CD4-positive, alpha-beta T cell treated with Interleukin-2 at 100 ng/mL for 4 hours (primary cell): Measurements from ENCODE around the gene ANO2.

Experiments used
- DNase-seq: peaks from one replicate; pipeline ENCODE4 v3.0.0-alpha.2; 2020; ENCODE audit warnings: low spot score

ANO2 gene

DNA sequence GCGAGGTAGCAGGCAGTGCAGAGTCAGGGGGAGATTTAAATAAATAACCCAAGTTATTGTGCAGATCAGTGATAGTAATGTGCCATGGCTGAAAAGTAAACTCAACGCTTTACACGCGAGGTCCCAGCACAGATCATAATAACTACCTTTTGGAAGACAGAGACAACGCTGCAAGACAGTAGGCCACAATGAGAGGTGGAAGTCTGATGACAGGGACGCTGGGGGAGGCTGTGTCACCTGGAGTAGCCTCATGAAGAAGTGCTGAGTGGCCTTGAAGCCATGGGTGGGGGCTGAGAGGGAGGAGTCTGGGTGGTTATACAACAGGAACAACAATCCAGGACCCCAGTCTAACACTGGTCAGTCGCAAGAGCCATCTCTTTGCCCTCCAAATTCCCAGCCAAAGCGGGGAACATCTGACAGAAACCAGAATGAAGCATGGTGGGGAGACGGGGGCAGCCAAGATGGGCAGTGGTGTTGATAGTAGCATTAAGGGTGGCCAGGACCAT is 28.2 kb downstream of the ANO2 start:
- DNase-seq: no peak

DNA sequence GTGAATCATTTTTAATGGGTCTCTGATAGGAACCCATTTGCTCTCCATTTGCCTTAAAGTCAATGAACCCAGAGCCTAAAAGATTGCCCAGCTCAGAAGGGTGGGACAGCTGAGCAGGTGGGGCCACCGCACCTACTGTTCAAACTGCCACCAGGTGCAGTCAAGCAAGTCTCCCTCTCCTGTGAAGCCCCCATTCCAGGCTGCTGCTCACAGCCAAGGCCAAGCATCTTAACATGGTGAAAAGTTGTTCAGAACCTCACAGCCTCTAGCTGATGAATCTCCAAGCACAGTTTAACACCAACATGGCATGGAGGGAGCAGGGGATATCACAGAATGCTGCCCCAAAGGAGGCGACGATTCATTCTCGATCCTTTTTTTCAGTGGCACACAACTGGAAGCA is 29.5 kb downstream of the ANO2 start:
- DNase-seq: no peak

DNA sequence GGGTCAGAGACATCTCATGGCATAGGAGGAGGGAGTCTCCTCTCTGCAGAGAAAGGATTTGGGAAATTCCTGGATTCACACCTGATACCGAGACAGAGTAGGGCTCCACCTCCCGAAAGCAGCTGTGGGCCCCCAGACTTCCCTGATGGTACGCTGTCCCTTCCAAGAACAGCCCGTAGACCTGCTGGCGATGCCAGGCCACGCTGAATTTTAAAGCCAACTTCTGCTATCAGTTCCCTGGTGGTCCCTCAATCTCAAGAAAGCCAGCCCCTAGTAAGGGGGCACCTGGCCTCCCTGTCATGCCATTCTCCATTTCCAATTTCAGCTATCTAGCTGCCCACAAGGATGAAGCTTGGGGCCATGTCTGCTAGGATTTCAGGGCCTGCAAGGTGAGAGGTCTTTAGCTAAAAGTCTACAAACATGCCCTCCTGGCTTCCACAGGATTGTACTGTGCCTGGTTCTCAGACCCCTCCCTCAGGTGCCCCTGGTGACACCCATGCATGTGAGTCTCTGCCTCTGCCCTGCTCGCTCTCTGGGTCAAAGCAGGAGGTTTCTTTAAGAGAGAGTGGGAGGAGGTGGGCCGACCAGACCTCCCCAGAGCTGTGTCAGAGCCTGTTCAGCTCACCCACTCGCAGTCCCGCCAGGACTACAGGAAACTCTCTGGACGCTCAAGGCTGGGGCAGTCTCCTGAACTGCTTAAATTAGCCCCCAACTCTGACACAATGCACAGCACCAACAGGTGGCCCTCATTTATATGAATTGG is 30.5 kb downstream of the ANO2 start:
- DNase-seq: no peak

DNA sequence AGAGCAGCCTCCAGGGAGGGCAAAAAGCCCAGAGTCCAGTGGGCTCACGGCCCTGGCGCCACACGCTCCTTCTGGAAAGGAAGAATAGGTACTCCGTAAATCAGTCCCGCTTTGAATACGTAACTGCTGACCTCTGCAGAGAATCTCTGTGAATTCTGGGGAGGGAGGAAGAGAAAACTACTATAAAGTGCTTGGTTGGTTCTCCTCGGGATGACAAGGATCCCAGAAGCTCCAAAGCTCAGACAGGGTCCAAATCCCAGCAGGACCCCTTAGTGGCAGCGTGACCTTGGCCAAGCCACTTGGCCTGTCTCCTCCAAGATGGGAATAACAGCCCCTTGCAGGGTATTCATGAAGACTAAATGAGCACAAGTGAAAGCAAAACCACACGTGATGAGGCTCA is 31.7 kb downstream of the ANO2 start:
- no peak for DNase-seq

DNA sequence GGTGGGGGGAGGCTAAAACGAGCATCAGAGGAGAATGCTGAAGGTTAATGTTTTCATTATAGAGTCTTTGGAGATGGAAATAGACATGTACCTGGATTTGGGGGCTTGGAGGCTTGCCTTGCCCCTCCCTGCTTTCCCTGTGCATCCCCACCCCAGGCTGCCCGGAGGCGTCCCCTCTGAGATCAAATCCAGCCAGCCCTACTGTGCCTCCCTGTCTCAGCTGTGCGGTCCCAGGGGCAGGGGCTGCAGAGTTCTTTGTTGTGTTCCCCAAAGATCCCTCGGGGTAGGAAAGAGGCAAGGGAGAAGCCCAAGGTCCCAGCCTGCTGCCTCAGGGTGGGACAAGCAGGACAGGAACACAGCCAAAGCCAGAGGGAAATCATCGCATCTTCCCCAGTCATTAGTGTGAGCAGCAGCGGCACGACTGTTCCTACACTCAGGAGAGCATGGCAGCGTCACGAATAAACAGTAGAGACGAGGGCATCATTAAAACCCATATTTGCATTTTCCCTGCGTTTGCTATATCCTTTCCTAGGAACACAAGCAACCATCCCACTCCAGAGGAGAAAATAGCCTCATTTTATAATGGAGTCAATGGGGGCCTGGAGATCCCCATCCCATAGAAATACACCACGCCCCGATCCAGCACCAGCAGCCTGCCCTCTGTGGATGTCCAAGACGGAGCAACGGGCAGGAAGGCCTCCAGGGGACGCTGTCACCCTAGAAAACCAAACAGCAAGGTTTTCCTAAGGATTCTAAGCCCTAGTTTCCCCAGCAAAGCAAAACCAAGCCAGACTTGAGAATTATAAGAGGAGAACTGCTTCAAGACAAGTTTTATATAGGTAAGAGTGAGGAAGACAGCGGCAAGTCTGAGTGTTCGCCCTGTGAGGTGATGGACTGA is 32.4 kb downstream of the ANO2 start:
- DNase-seq: no peak

DNA sequence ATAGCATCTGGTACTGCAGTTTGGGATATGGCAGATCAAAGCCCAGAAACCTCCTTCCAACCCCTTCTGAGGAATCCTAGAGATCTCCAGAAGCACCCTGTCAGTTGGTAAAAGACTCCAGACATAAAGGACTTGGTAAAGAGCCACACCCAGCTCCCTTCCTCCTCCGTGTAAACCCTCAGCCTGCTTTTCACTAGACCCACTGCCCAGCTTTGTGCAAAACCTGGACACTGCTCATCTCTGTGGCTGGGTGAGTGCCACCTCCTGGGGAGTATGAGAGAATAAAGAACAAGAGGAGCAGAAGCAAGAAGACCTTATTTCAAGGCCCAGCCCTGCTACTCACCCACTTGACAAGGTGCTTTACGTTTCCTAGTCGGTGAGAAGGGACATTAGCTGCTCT is 33.0 kb downstream of the ANO2 start:
- no peak for DNase-seq

DNA sequence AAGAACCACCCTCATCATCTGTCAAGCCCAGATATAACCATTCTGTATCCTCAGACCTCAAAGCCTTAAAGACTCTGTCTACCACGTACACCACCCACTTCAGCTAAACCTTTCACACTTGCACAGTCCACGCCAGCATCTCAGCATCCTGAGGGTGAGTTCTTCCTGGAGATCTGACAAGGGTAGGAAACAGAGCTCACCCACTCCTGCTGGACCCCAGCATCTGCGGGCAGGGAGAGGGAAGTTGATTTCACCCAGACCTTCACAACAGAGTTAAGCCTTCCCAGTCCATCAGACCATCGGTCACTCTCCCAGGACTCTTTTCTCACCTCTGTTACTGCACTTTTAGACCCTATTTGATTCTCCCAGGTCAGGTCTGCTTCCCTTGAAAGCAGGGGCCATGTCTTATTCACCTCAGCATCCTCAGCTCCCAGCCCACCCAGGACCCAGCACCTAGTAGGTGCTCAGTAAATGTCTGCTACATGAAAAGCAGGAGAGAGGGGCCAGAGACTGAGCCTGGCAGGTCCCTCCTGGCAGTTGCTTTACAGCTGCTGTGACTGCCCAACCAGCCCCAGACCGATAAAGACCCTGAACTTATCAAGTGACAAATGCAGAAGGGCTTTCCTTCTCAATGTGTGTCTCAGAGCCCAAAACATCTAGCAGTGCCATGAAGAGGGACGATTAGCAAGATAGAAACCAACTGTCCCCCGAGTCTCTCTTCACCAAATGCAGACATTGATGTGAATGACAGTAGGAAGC is 34.1 kb downstream of the ANO2 start:
- no peak for DNase-seq

DNA sequence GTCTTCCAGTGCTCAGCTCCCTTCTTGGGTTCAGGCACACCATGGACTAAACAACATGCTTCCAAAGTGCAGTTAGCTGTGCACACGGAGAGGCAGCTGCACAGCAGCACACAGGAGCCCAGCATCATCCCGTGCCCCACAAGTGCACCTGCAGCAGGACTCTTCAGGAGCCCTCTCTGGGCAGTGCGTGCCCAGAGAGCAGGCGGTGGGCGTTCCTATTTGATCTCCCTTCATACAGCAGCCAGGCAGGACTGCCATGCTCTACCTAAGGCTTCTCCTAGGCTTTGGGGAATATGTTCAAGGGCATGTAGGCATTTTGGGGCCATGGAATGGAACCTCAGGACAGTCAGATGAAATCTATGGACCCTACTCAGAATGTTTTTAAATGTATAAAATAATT is 35.5 kb downstream of the ANO2 start:
- DNase-seq: no peak

DNA sequence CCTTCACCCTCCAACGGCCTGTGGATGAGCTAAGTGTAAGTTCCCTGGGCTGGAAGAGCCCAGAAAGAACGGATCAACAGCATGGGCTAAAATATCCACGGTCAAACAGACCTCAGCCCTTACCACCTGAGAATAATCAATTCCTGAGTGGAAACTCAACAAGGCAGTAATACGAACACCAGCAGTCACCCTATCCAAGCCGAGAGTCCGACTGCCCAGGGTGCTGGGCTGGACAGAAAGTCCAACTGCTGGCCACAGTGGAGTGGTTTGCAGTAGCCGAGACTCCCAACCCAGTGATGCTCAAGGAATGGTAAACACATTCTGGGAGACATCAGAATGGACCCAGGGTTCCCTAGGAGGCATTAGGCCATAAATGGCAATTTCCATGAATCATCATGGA is 36.8 kb downstream of the ANO2 start:
- no peak for DNase-seq

DNA sequence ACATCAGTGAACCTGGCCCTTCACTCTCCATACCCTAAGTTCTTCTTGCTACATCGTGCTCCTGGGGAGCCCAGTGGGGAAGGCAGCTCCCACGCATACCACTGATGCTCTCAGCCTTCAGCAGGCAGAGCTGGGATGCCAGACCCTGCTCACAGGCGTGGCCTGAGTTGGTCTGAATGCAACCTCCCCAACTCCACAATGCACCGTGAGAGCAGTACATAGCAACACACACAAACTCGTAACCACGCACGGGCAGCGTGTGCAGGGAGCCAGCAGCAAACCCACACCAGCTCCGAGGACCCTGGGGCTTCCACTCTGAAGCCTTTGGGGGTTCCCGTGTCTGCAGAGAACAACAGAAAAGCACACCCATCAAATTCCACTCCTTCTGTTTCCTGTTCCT is 37.3 kb downstream of the ANO2 start:
- no peak for DNase-seq

DNA sequence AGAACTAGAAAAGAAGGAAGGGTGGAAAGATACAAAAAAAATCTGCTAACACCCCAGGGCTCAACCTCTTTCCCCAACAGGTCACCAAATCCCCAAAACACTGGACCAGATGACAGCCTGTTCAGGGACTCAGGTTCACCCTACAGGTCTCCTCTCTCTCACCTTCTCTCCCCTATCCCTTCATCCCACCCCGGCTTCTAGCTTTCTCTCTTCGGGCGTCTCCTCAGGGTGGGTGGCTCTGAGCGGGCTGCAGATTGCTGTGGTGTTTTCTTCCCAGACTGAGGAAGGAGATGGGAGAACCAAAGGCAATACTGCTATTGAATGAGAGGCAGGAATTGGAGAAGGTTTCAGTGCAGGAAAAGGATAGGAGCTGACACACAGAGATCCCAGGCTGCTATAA is 39.3 kb downstream of the ANO2 start:
- DNase-seq: no peak

DNA sequence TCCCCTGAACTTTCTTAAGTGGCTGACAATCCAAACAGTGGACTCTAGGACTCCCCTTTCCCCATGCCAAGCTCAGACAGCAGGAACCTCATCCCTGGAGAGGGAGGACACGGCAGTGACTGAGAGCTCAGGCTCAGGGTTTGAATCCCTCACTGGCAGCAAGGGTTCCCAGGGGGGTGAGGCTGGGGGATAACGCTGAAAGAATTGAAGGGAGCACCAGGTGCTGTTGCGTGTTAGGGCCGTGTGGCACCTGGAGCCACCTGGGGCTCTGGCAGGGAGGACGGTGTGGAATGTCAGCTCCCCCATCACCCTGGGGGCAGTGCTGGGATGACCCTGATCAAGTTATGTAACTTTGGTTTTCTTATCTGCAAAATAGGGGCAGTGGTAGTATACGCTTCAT is 40.1 kb downstream of the ANO2 start:
- no peak for DNase-seq

DNA sequence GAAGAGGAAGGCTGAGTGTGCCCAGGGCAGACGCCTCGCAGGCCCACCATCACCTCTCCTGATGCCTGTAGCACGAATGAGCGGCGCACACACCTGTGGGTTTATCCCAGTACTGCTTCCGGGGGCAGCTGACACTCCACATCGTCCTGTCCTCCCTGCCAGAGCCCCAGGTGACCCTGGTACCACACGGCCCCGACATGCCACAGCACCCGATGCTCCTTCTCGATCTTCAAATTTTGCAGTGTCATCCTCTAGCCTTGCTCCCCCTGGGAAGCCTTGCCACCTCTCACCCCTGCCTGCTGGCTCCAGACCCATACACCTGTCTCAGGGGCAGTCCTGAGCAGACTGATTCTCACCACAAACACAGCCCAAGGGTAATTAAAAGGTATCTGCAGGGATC is 40.6 kb downstream of the ANO2 start:
- DNase-seq: no peak

DNA sequence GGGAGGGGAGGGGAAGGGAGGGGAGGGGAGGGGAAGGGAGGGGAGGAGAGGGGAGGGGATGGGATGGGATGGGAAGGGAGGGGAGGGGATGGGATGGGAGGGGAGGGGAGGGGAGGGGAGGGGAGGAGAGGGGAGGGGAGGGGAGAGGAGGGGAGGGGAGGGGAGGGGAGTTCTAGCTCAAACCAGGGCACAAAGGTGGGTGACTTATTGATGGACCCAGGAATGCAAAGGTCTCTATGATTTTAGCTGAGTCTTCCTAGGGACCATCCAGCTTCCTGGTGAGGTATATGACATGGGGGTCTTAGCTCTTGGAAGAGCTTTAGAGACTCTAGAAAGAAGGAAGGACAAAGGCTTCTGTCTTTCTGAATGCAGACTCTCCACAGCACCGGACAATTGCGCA is 42.3 kb downstream of the ANO2 start:
- no peak for DNase-seq

DNA sequence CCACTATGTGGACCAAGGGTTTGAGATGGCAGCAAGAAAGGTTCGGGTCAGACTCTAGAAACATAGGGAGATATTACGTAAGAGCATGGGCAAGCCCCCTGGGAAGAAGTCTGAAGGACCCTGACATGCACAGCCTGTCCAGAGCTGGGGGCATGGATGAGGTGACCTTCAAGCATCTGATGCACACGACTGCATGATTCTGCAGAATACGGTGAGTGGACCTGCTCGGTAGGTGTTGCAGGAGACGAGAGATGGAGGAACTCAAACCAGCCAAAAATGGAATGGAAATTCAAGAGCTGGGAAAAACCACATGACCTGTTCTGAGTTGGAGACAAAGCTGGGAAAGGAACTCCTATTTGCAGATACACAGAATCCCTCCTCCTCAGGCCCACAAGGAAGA is 43.6 kb downstream of the ANO2 start:
- DNase-seq: no peak

DNA sequence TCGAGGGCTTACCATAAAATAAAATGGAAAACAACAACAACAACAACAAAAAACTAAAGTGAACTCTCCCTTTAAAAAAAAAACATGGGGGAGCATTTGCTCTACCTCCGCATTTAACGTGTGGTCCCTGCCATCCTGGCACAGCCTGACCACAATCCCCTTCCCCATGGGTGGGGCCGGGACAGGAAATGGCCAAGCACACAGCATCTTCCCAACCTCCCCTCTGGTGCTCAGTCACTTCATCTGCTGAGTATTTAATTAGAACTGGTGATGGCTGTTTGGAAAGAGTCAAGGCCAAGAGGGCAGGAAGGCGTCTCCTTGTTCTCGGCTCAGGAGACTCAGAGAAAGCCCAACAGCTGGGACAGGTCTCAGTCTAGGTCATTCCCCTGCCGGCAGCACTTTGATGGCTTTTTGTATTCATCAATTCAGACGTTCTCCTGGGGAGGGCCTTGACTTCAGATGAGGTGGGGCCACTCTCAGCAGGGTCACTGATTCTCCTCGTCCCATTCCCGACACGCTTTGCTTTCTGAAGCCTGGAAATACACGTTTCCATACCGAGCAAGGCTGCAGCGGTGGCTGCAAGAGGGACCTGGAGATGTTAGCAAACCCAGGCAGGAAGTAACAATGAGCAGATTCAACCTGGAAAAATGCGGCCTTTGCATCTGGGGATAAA is 44.4 kb downstream of the ANO2 start:
- no peak for DNase-seq

DNA sequence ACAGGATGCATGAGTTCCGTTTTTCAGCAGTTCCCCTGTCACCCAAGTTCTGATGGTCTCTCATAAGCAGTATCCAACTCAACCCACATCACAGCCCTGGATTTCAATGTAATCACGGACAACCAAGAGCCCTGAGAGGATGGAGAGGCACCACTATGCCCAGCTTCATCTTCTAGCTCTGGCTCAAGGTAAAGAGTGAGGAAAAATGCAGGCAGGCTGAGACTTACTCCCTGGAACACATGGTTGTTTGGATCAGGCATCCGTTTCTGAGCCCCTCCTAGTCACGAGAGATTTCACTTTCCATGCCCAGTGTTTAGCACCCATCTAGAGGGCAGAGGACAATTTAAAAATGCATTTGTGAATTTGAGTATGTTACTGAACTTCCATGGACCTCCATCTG is 45.0 kb downstream of the ANO2 start:
- DNase-seq: no peak

DNA sequence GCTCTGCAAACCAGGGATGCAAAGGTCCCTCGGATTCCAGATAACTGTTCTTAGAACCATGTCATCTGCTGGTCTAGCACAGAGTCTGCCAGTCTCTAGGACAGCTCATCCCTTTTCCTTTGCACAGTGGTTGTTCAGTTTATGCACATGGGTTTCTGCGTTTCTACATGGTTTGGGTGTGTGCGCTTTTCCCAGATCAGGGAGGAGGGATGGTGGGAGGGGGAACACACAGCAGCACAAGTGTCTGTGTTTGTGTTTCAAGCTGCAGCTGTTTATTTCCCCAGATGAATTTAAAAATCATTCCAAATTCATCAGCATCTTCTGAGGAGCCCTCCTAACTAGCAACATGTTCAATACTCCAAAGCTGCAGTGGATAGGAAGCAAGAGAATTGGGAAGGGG is 45.4 kb downstream of the ANO2 start:
- no peak for DNase-seq

DNA sequence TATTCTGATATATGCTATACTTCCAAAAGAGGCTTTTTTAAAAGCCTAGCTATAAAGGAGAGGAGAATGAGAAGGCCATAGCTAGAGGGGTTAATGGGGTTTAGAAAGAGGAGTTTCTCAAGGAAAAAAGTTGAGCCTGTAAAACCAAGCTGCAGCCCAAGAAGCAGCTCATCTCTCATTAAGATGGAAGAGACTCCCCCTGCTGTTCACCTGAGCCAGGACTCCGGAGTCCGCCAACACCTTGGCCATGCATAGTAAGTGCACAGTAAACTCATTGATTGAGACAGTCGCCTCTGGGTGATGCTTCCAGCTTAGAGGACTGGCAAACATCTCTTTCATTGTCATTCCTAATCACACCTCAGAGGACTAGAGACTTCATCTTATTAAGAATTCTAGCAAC is 46.2 kb downstream of the ANO2 start:
- no peak for DNase-seq

DNA sequence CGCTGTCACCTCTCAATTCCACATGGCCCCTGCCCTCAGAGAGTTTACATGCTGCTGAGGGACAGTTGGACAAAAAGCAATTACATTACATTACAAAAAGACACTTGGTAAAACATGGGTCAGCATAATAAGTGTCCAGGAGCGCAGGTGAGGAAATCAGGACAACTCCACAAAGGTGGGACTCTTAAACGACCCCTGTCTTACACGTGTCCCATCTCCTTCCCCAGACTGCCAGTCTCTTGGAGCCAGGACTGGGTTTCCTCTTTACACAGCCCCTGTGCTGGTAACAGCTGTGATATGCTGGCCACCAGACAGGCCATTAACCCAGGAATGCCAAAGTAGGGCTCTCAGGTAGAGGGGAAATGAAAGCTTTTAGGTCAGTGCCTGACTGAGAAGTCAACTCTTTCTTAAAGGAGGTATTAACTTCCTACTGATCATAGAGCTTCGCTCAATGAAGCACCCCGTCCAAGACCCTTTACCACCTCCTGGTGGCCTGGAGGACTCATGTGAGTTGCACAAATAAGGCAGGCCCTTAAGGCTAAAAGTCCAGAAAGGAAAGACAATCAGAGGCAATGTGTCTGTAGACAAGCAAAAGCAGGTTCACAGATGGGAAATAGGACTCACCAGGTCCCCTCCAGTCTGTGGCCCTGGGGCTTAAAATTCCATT is 55.5 kb downstream of the ANO2 start:
- DNase-seq: no peak

DNA sequence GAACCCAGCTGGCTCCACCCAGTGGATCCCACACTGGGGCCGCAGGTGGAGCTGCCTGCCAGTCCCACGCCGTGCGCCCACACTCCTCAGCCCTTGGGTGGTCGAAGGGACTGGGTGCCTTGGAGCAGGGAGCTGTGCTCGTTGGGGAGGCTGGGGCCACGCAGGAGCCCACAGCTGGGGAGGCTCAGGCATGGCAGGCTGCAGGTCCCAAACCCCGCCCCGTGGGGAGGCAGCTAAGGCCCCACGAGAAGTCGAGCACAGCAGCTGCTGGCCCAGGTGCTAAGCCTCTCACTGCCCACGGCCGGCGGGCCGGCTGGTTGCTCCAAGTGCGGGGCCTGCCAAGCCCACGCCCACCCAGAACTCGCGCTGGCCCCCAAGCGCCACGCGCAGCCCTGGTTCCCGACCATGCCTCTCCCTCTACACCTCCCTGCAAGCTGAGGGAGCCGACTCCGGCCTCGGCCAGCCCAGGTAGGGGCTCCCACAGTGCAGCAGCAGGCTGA is 56.2 kb downstream of the ANO2 start:
- no peak for DNase-seq
